22Rv1 (cell line): Measurements from ENCODE around the gene SMG7.

Source experiments
- ZFX ChIP-seq: fragments of 450-650 bp; IDR thresholded peaks from 2 replicates; pipeline ENCODE4 v1.6.1; 2017; ENCODE audit warnings: antibody characterized with exemption, borderline replicate concordance
- TF ChIP-seq, protein P1 (sequence below): fragments of 450-650 bp; IDR thresholded peaks from 2 replicates; pipeline ENCODE4 v1.5.1; 2017; ENCODE audit warnings: mild to moderate bottlenecking

DNA sequence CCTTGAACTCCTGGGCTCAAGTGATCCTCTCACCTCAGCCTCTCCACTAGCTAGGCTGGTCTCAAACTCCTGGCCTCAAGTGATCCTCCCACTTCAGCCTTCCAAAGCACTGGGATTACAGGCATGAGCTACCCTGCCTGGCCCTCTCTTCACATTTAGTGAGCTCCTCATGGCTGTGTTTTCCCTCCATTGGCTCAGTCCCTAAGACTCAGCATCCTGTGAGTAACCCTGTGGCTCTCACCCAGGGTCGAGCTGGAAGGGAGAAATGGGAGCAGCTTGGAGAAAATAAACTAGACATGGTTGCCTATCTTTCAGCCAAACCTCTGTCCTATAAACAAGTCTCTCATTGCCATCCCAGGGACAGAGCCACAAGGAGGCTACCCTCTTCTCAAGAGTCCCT lies 100.4 kb downstream of the SMG7 start:
- TF ChIP-seq, protein P1, sequence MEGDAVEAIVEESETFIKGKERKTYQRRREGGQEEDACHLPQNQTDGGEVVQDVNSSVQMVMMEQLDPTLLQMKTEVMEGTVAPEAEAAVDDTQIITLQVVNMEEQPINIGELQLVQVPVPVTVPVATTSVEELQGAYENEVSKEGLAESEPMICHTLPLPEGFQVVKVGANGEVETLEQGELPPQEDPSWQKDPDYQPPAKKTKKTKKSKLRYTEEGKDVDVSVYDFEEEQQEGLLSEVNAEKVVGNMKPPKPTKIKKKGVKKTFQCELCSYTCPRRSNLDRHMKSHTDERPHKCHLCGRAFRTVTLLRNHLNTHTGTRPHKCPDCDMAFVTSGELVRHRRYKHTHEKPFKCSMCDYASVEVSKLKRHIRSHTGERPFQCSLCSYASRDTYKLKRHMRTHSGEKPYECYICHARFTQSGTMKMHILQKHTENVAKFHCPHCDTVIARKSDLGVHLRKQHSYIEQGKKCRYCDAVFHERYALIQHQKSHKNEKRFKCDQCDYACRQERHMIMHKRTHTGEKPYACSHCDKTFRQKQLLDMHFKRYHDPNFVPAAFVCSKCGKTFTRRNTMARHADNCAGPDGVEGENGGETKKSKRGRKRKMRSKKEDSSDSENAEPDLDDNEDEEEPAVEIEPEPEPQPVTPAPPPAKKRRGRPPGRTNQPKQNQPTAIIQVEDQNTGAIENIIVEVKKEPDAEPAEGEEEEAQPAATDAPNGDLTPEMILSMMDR, result no peak
- no peak for TF ChIP-seq ZFX
